ENCODE data around the gene ZNF746.
A peak's percentile ranks its signal among the peaks of the same experiment; 100 is the strongest.

Gene ZNF746

DNA sequence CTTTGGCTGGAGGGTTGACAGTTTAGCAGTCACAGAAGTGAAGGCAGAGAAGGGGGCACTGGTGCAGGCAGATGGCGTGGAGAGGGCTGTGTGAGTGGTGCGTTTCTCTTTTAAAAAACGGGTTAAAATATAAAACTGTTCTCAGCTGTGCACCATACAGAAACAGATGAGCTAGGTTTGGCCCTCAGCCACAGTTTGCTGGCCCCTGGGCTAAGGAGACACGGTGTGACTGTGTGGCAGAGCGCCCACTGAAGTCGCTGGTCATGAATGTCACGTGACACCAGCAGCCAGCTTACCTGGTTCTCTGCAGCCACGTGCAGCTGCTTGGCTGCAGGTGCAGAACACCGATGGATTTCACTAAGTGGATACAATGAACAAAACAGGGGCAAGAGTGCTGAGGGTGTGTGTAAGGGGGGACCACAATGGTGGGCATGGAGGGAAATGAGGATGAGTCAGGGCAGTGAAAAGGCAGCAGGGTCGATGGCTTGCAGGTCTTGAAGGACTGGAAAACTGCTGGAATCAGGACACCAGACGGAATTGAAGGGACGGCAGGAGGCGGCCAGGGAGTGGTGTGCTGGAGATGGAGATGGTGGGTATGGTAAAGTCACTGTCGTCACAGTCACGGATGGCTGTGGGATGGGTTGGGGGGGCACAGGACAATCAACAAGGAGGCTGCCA is 7.4 kb downstream of the ZNF746 start:
- no peak for DNase-seq (ENCODE audit: low read depth in 2 of 2)

DNA sequence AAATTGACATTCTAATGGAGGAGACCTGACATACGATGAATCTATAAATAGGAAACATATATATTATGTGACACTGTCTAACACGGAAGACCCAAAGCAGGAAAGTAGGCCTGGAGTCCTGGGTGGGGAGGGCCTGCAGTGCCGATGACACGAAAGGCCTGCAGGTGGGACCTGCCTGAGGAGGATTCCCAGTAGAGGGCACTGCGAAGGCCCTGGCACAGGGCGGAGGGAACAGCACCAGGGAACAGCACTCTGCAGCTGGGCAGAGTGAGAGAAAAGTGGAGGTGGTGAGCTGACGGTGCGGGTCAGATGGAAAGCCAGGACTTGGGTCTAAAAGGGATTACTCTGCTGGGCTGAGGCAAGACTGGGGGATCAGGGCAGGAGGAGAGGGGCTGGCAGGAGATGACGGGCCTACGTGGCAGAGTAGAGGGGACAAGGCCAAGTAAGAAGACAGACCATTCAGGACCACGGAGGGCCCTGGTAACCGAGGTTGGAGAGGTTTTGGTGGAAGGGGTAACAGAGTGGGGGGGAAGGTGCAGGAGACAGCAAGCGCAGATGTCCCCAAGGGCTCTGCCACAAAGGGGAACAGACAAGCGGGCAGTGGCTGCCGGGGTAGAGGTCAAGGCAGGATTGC is 8.1 kb downstream of the ZNF746 start:
- DNase-seq (ENCODE audit: low read depth in 2 of 2), result no peak

DNA sequence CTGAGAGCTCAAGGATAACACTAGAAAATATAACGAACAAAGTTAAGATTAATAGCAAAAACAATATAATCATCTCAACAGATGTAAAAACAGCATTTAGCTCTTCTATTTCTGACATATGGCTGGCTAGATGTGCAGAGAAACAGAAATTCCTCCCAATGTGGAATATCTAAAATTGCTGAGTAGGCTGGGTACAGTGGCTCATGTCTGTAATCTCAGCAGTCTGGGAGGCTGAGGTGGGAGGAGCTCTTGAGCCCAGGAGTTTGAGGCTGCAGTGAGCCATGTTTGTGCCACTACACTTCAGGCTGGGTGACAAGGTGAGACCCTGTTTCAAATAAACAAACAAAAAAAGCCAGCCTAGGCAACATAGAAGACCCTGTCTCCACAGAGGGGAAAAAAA is 18.0 kb downstream of the ZNF746 start:
- DNase-seq (ENCODE audit: low read depth in 2 of 2), result no peak

DNA sequence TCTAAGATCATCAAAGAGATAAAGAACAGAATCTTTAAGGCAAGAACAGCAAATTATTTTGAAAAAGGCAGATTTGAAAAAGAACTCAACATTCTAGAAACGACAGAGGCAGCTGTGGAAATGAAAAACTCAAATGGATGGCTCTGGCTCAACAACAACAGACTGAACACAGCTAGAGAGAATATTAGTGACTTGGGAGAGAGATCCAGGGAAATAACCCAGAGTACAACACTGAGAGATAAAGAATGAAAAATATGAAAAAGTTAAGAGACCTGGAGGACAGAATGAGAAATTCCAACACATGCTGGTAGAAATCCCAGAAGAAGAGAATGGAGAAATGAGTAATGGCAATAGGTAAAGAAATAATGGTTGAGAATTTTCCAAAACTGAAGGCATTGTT is 18.9 kb downstream of the ZNF746 start:
- no peak for DNase-seq (ENCODE audit: low read depth in 2 of 2)

DNA sequence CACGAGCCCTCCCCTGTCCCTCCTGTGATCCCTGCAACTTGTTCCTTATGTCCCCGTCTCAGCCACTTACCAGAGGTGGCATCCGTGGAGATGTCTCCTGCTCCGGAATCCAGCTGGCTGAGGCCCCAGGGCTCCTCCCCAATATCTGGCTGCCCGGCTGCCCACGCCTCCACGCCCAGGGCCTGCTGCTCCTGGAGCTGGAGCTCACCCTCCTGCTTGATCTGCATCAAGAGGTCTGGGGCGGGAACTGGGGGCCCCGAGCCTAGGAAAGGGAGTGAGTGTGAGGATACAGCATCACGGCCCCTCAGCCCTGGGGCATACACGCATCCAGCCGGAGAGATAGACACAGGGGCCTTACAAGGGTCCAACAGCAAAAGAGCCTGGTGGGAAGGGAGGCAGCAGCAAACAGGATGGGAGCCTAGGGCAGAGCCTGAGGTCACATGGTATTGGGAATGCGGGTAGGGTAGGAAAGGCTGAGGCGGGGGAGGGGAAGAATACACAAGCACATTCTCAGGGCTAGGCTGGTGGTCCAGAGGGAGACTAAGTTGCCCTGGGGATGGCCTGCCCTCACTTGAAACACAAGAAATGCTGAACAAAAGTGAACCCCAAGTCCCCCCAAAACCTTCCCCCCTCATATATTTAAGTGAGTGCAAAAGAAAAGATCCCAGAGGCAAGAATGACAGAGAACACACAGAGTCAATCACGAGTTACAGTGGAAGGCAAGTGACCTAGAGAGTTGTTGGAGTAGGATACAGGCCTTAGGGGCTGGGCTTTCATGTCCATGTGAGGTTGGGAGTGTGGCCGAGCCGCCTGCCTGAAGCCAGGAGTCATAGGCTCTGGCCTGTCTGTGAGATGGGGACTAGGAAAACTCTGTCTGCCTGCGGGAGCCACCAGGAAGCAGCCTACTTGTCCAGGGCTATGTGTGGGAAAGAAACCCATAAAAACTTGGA is 19.8 kb downstream of the ZNF746 start:
- no peak for DNase-seq (ENCODE audit: low read depth in 2 of 2)

DNA sequence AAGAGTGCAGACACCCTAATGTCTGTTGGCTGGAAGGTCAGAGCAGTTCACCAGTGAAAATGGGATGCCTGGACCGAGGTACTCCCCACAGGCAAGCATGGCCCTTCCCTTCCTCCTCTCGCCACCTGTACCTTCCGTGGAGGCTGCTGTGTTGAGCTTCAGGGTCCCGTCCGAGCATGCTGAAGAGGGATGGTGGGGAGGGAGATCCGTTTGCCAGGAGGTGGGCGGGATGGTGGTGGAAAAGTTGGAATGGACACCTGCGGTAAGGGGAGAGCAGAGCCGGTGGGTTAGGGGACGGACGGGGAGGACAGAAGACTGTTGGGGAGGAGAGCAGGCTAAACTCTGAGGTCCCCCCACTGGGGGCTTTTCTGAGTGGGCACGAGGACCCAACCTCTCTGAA is 20.8 kb downstream of the ZNF746 start:
- no peak for DNase-seq (ENCODE audit: low read depth in 2 of 2)

DNA sequence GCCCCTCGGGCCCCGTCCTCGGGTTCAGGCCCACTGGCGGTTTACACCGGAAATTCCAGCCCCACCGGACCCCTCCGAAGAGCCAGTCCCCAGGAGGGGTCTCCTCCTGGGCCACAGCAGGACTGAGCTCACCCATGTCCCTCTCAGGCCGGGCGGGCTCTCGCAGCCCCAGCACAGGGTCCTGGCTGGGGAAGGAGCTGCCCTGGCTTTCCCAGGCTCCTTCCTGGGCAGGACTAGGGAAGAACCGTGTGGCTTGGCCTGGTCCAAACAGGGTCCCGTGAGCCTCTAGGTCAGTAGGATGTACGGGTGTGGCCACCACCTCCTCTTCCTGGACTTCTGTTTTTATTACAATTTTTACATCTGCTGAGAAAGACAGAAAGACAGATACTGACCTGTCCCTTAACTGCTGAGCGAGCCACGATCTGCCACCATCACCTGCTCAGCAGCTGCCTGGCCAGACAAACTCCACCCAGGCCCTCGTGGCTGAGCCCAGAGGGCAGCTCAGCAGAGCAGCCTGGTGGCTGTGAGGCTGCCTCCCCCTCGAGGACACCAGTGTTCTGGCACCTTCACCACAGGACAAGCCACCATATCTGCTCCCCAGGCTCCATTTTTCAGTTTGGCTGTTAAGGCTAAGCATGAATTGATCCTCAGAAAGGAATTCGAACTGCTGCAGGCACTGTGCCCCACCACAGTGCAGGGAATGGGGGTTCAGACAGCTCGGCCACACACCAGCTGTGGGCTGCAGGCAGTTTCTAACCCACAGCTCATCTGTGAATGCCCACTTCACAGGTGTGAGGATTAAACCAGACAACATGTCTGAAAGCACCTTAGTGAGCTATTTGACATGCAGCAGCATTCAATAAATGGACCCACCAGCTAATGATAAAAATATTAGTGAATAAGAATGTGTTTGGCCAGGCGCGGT is 22.2 kb downstream of the ZNF746 start:
- DNase-seq (ENCODE audit: low read depth in 2 of 2), result no peak

DNA sequence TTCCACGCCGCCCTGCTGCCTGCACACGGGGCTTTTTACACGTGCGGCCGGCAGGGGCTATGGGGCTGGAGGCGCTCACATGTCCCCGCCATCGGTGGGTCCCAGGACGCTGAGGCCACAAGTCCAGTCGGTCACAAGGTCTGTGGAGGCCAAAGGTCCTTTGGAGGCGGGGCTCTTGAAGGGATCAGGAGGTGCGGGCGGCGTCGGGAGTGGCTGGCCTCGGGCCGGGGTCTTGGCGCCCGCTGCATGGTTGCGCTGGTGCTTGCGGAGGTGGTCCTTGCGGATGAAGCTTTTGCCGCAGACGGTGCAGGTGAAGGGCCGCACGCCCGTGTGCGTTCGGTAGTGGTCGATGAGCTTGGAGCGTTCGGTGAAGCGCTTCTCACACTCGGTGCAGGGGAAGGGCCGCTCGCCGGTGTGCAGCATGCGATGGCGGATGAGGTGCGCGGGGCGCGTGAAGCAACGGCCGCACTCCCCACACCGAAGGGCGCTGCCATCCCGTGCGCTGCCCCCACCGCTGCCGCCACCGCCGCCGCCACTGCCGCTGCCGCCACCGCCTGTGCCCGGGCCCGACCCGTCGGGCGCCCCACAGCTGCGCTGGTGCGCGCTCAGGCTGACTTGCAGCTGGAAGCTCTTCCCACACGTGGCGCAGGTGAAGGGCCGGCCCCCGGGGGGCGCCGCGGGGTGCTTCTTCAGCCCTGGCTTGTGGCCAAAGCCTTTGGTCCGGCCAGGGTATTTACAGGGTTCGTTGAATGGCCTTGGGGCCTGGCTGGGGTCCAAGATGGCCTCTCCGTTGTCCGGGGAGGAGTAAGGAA is 23.1 kb downstream of the ZNF746 start:
- DNase-seq (ENCODE audit: low read depth in 2 of 2), result no peak

DNA sequence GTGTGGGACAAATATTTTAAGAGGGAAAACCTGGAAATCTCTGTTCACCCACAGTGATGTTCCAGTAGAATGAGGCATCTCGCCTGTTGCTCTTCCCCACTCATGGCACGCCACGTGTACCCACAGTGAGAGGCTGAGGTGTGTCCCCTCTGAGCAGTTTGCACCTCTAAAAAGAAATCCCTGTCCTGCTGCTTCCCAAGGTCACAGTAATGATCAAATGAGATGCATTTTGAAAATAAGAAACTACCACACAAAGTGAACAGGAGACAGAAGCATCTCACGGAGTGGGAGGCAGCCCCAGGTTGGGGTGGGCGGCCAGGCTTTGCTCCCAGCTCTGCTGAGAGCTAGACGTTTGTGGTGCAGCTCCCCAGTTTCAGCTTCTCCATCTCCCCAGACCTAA is 24.4 kb downstream of the ZNF746 start:
- DNase-seq (ENCODE audit: low read depth in 2 of 2), result no peak

DNA sequence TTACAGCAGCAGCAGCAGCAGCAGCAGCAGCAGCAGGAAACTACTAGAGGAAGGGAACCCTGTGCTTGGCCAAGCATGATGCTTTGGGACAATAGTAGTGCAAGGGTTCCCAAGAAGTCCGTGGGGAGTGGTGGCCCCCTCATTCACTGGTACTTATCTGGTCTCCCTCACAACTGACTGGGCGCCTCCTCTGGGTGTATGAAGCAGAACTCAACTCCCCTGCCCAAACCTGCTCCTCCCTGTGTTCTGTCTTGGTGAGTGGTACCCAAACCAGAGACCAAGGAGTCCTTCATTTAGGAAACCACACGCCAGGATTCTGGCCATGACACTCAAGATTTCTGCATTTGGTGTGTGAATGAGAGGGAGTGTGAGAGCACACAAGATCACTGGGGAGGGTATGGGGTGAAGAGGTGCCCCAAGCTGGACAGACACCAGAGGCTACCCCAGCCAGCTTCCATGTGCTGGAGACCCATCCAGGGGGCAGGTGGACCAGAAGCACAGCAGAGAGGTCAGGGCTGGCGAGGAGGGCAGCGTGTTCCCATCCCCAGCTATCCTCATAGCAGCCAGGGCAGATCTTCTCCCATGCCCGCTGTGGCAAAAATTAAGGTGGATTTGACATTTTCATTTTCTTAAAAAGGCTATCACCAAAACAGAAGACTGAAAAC is 26.2 kb downstream of the ZNF746 start:
- DNase-seq (ENCODE audit: low read depth in 2 of 2), result no peak

DNA sequence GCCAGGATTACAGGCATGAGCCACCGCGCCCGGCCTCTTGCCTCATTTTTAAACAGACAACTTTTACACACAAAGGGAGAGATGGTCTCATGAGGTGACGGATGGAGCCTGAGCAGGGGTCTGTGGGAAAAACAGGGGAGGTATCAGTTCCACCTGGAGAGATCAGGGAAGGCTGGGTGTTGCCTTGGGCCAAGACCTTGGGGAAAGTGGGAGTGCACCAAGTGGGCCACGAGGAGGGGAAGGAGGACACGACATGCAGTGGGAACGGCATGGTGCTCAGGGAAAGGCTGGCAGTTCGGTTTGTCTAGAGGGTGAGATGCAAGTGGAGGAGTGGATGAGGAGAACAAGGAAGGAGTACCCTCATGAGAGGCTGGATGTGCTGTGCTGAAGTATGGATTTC is 27.8 kb downstream of the ZNF746 start:
- DNase-seq (ENCODE audit: low read depth in 2 of 2), result no peak

DNA sequence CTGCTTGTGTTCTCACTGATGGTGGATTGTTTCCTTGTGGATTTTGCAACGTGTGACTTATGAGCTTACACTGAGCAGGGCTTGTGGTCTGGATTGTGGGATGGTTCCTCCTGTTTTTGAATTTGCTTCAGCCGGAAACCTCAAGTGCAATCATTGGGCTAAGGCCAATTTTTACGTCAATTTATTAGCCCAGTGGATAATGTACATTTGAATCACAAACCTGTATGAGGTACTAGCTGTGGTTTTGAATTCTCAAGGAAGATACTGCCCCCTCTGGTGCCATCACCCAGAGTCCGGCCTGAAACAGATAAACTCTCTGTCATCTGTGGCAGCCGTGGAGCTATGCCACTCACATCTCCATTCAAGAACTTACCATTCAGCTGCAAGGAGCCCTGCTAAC is 29.4 kb downstream of the ZNF746 start:
- no peak for DNase-seq (ENCODE audit: low read depth in 2 of 2)

DNA sequence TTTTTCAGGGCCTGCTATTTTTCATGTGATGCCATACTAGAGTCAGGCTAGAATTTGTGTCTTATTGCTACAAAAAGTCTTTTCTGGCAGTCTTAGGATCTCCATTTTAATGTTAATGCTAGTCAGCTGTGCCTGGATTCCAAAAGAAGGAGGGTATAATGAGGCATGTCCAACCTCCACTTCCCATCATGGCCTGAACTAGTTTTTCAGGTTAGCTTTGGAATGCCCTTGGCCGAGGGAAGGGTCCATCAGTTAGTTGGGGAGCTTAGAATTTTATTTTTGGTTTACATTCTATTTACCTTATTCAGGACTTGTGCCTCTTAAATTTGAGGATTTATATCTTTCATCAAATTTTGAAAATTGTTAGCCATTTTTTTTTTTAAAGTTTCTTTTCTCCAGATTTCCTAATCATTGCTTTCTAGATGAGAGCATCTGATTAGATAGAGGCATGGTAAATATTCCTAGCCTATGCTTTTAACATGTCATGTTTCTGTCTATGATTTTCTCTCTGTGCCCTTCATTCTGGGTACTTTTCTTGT is 30.2 kb downstream of the ZNF746 start:
- no peak for DNase-seq (ENCODE audit: low read depth in 2 of 2)

DNA sequence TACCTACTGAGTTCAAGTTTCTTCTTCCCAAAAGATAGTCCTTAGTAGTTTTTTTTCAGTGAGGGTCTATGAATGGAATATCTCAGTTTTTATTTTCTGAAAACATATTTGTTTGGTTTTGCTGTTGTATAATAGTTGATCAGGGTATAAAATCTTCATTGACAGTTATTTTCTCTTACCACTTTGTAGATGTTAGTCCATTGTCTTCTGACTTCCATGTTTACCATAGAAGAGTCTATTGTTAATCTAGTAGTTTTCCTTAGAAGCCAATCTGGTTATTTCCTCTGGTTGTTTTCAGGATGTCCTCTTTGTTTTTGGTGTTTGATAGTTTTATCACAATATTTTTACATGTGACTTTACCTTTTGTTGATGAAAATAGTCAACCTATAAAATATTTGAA is 31.2 kb downstream of the ZNF746 start:
- DNase-seq (ENCODE audit: low read depth in 2 of 2), result no peak

DNA sequence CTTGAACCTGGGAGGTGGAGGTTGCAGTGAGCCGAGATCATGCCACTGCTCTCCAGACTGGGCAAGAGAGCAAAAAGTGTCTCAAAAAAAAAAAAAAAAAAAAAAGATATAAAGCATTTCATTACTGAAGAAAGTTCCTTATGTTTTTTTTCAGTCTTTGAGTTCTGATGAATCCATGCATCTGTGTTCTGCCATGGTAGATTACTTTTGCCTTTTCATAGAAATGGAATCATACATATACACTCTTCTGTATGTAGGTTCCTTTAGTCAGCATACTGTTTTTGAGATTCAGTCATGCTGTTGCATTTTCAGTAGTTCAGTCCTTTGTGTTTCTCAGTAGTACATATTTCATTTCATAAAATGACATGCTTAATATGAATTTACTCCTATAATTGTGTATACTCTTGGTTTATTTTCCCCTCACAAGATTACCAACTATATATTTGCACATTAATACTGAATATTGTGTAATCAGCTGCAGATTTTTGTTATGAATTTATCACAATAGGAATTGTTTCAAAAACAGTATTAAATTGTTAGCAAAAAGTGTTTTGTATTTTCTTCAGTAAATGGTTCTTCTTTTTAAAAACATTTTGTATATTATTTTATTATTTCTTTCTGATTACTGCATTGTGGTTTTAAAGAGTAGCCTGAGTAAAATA is 34.0 kb downstream of the ZNF746 start:
- no peak for DNase-seq (ENCODE audit: low read depth in 2 of 2)

DNA sequence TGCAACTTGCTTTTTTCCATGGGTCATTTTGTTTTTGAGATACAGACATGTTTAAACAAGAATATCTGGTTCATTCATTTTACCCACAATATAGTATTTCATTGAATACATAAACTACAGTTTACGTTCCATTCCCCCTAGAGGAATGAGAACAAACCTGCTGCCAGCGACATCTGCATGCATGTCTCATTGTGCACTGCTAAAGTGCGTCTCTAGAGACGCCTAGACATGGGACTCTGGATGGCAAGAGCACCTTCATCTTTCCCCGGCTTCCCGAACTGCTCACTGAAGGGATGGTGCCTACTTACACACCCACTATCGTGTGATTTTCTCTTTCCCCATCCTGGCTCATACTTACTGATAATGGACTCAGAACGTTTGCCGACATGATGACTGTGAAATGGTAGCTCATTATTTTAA is 35.5 kb downstream of the ZNF746 start:
- DNase-seq (ENCODE audit: low read depth in 2 of 2), result no peak

DNA sequence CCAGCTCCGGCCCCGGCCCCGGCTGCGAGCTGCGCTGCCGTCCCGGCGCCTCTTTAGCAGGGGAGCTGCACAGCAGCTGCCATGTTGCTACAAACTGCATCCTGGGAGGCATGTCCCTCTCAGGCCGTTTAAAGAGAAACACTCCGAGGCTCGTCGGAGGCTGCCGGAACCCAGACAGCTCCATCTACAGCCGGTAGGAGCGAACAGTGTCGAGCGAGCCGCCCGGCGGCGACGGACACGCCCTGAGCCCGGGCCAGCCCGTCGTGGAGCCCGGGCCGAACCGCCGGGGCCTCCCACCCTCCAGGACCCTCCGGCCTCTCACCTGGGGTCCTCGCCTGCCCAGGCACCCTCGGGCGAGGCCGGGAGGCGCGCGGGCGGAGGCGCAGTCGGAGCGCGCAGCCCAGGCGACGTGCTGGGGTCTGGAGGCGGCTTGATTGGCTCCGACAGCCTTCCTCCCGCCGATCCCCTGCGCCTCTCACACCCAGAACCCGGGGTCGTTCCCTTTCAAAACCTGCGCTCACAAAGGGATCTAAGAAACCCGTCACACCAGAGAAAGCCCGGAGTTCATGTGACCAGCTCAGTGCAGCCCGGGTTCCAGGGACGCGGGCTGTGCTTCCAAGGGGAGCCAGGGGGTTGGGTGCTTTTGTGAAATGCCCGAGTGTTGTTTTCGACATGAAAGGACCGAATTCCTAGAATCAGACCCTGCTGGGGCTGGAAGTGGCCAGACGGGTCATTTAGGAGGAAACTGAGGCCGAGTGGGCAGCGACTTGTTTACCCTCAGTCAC is 36.9 kb downstream of the ZNF746 start, which contains the start of gene ZNF777:
ZNF777 (minus strand) TSS at position 570 of the 785 bp plus-strand sequence. CDS start 5,040 bp downstream, outside the sequence.
- peak; percentile 69 to 72 for DNase-seq (ENCODE audit: low read depth in 2 of 2)
